Measurements from ENCODE around the gene CLEC3B.
A peak's percentile ranks its signal among the peaks of the same experiment; 100 is the strongest.

GRCh38 chr3:44992555-44993470, 33.3 kb upstream of the CLEC3B start:
- TF ChIP-seq CTCF (IDR thresholded peaks at IDR 0.05; ENCODE audit: low read depth, low read length, poor library complexity, severe bottlenecking): peak; percentile 78
- no peak for TF ChIP-seq EZH2phosphoT487 (IDR thresholded peaks at IDR 0.05; ENCODE audit: borderline replicate concordance, low read length)
